Mesodermal cell (in vitro differentiated cells): ENCODE measurements around the gene MFRP.

ENCODE experiments used
- H3K27ac ChIP-seq: 2 replicates; pipeline ENCODE4 v1.7.0; 2013; ENCODE audit warnings: mild to moderate bottlenecking, low read depth, low read length, moderate library complexity; ENCODE audit not compliant: severe bottlenecking
- H3K36me3 ChIP-seq: 2 replicates; pipeline ENCODE4 v1.7.1; 2013; ENCODE audit warnings: mild to moderate bottlenecking, low read length, moderate library complexity; ENCODE audit not compliant: control insufficient read depth, insufficient read depth
- H3K4me1 ChIP-seq: one replicate; pipeline ENCODE4 v1.7.1; 2013; ENCODE audit warnings: mild to moderate bottlenecking, low read length; ENCODE audit not compliant: insufficient read depth, control insufficient read depth, poor library complexity, severe bottlenecking
- H3K4me3 ChIP-seq: 2 replicates; pipeline ENCODE4 v1.7.0; 2013; ENCODE audit warnings: low read length, control low read depth, mild to moderate bottlenecking; ENCODE audit not compliant: insufficient read depth, poor library complexity, severe bottlenecking; ENCODE audit errors: extremely low read depth
- H3K9me3 ChIP-seq: 2 replicates; pipeline ENCODE4 v1.7.1; 2013; ENCODE audit warnings: mild to moderate bottlenecking, low read length, moderate library complexity; ENCODE audit not compliant: control insufficient read depth
- WGBS, 2 experiments: methylation state at CpG; one replicate each; pipeline ENCODE4 v1.1.5; 2013; ENCODE audit warnings: missing lambda C conversion rate in 2 of 2; ENCODE audit not compliant: insufficient coverage in 2 of 2; 5-methylcytosine and 5-hydroxymethylcytosine counted together

MFRP gene

DNA sequence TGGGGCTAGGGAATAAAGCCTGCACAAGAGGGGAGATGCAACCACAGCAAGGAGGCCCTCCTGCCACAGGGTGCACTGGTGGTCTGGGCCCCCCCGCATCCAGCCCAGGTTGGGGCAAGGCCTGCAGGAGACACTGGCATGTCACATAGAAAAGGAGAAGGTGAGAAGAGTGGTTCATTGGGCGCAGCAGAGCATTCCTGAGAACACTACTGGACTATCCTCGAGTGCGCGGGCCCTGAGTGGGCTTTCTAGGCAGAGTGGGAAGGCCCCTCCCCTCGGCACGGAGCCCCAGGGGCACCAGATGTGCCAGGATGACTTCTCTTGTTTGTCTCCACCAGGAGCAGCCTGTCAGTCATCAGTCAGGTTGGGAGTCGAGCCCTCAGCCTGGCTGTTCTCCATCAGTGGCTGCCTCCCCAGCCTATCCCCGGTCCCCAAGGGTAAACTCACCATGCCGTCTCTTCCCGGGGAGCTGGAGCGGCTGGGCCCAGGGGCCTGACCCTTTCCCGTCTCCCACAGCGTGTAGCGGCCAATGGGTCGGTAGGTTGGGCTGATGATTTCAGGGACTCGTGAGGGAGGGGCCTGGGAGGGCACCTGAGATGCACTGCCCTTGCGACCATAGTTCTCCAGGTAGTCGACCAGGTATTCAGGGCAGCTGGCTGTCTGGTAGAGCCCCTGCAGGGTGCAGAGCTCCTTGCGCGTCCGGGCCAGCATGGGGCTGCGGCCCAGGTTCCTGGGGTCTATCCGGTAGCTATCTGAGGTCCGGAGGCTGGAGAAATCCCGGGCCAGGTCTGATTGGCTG, 26.0 kb upstream of the MFRP start:
- 94 to 97% methylated on average over 25 to 26 of the region's 26 CpGs for WGBS, 2 experiments
- Histone ChIP-seq H3K4me3 (no peak overlapping the region), H3K9me3 (no peaks in the 10 kb centered on the region), H3K27ac (no peak overlapping the region), H3K4me1 (peaks cover 14% of the 10 kb centered on the region), H3K36me3 (no peaks in the 10 kb centered on the region)

DNA sequence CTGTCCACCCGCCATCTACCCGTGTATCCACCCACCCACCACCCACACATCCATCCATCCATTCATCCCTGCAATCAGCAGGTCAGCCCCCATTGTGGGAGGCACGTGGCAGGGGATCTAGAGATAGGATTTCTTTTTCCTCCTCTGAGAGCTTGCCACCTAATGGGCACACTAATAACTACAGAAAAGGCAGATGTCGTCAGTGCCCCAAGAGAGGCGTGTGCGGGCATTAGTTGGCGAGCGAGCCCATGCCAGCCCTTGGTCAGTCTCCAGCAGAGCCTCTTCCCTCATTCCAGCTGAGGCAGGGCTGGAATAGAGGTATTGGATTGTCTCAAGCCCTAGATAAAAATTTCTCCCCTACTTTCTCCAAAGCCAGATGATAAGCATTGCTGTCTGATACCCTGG, 25.3 kb upstream of the MFRP start:
- no peak overlapping the region for H3K4me3 ChIP-seq
- no peak overlapping the region for H3K27ac ChIP-seq
- 81 to 100% methylated on average over 3 to 6 of the region's 8 CpGs for WGBS, 2 experiments
- no peaks in the 10 kb centered on the region for H3K36me3 ChIP-seq
- no peaks in the 10 kb centered on the region for H3K9me3 ChIP-seq
- H3K4me1 ChIP-seq = peaks cover 13% of the 10 kb centered on the region

GRCh38 chr11:119371067-119371601, 24.6 kb upstream of the MFRP start:
- WGBS, 2 experiments = 77 to 81% methylated on average over 6 to 8 of the region's 8 CpGs
- Histone ChIP-seq H3K9me3 (no peaks in the 10 kb centered on the region), H3K27ac (no peak overlapping the region), H3K4me3 (no peak overlapping the region), H3K36me3 (no peaks in the 10 kb centered on the region), H3K4me1 (peaks cover 13% of the 10 kb centered on the region)

GRCh38 chr11:119370486-119371046, 24.1 kb upstream of the MFRP start:
- 82 to 95% methylated on average over 4 to 6 of the region's 8 CpGs for WGBS, 2 experiments
- no peaks in the 10 kb centered on the region for H3K9me3 ChIP-seq
- no peaks in the 10 kb centered on the region for H3K36me3 ChIP-seq
- peaks cover 11% of the 10 kb centered on the region for H3K4me1 ChIP-seq
- no peak overlapping the region for H3K27ac ChIP-seq
- H3K4me3 ChIP-seq = no peak overlapping the region

GRCh38 chr11:119369132-119369925, 22.8 kb upstream of the MFRP start:
- WGBS, 2 experiments = 82 to 88% methylated on average over 12 to 13 of the region's 13 CpGs
- H3K4me1 ChIP-seq = peaks cover 14% of the 10 kb centered on the region
- no peaks in the 10 kb centered on the region for H3K36me3 ChIP-seq
- H3K27ac ChIP-seq = no peak overlapping the region
- no peak overlapping the region for H3K4me3 ChIP-seq
- no peaks in the 10 kb centered on the region for H3K9me3 ChIP-seq

DNA sequence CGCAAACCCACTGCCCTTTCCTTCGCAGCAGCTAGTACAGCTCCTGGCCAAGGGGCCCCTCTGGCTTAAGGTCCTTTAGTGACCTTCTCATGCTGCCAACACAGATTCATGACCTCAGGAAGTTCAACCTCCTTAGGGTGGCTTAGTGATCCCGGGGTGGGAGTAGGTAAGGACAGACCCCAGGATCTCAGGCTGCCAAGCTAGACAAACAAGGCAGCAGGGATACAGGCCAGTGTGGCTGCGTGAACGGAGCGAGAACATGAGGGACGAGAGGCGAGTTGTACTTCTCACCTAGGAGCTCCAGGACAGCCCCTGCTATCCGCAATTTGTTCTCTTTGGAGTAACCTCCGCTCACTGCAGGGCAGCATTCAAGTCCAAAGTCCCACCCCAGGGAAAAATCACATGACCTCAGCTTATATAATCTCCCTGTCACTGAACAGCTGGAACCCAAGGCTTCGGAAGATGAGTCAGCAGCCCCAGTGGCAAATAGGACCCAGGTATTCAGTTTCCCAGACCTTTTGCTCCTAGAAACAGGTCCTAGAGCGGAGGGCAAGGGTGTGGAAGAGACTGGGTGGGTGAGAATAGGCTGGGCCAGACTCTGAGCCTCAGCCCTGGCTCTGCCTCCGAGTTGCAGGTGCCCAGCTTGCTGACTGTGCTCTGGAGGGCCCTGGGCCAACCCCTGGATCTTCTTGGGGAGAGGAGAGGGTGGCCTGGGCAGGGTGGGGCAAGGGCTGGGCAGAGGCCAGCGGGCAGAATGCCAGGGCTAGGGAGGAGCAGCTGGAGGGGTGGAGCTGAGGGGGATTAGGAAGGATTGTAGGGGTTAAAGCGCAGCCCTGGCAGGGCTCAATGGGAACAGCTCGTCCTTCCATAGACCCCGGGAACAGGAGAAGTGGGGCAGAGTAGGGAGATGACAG, 21.9 kb upstream of the MFRP start:
- no peak overlapping the region for H3K4me3 ChIP-seq
- no peak overlapping the region for H3K27ac ChIP-seq
- WGBS, 2 experiments = 75 to 85% methylated on average over 15 to 16 of the region's 17 CpGs
- H3K4me1 ChIP-seq = peaks cover 19% of the 10 kb centered on the region
- H3K36me3 ChIP-seq = no peaks in the 10 kb centered on the region
- H3K9me3 ChIP-seq = no peaks in the 10 kb centered on the region

DNA sequence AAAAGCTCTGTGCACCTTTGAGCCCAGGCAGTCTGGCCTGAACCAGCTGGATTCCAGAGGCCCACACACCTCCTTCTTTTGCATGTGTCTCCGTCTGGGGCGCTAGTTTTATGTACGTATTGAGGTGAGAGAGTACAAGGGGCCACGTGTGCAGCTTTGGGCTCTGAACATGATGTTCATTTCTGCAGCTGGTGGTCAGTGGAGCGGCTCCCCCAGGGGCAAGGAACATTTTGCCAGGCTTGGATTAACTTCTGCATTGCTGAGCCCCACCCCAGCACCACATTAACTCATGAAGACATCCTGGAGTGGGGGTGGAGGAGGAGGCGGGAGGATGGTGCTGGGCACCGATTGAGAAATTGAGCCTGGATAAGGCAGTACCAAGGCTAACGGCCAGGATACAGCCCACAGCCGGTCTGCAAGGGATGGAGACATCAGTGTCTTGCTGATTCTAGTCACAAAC, 21.2 kb upstream of the MFRP start:
- Histone ChIP-seq H3K4me3 (no peak overlapping the region), H3K27ac (no peak overlapping the region), H3K9me3 (no peaks in the 10 kb centered on the region), H3K36me3 (no peaks in the 10 kb centered on the region), H3K4me1 (peaks cover 24% of the 10 kb centered on the region)
- 78 to 89% methylated on average over 8 of the region's 9 CpGs for WGBS, 2 experiments

DNA sequence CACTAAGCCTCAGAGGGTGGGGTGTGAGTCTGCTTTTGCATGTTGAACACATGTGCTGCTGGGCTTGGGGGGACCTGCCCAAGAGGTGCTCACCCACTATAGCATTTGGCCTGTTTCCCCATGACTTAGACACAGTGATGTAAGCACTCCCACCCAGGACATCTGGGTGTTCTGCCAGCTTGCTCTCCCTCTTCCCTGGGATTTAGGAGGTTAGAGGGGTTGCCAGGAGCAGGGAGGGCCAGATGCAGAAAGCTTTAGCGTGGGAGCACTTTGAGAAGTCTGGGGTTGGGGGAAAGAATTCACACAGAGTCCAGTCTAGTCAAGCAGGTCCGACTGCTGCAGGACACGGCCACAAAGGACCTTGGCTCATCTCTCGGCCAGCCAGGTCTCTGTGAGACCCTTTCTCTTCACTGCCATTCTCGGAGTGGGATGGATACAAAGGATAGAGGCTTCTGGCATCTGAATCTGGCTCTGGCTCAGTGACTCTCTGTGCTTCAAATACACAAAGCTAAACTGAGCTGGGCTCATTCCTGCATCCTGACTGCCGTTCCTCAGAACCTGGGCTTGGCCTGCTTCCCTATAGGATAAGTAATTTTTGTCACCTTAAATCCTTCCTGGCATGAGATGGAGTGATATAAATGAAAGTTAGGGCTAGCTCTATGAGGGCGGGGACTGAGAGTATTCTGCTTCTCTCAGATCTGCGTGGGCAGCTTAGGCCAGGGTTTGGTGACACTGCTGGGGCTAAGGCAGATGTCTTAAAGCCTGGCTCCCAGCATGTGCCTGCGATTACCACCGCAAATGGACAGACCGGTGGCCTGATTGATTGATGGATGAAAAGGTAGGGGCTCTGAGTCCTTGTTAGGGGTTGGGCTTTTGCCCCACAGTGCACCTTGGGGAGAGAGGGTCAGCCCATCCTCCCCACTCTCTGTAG, 20.4 kb upstream of the MFRP start:
- WGBS, 2 experiments = 92 to 97% methylated on average over 10 of the region's 11 CpGs
- H3K4me1 ChIP-seq = peaks cover 32% of the 10 kb centered on the region
- no peak overlapping the region for H3K27ac ChIP-seq
- no peaks in the 10 kb centered on the region for H3K9me3 ChIP-seq
- H3K36me3 ChIP-seq = no peaks in the 10 kb centered on the region
- no peak overlapping the region for H3K4me3 ChIP-seq

DNA sequence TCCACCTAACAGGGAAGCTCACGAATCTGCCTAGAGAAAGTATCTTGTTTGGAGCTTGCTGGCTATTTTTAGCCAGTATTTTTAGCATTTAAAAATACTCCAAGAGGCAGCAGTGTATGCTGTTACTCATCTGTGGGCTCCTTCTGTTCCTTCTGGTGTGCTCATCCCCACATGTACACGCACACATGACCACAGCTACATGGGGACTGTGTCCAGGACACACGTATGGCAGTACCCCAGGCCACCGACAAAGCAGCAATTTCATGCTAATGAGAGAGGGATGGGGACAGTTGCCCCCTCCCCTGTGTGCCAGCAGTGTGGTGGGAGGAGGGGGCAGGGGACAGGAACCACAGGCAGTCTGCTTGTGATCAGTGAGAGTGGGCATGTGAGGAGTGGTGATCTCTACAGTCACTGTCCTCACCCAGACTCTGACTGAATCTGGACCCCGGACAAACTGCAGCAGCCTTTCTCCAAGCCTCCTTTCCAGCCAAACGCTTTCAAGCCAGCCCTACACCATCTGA, 18.6 kb upstream of the MFRP start:
- H3K4me3 ChIP-seq = no peak overlapping the region
- 67 to 76% methylated on average over 4 to 5 of the region's 6 CpGs for WGBS, 2 experiments
- no peak overlapping the region for H3K27ac ChIP-seq
- H3K4me1 ChIP-seq = peaks cover 41% of the 10 kb centered on the region
- no peaks in the 10 kb centered on the region for H3K9me3 ChIP-seq
- H3K36me3 ChIP-seq = no peaks in the 10 kb centered on the region
